HEK293 (cell line): ENCODE results near the gene GNB2.

Experiments used
- CTCF ChIA-PET: fragments of 350-600 bp; formaldehyde crosslinking; extraction: SDS; loops from one replicate; lab custom pipeline; 2021; ENCODE audit warnings: antibody characterized with exemption; lab: Yijun Ruan, JAX
- POLR2A ChIA-PET: fragments of 300-600 bp; formaldehyde crosslinking; extraction: SDS; loops from one replicate; lab custom pipeline; 2020; ENCODE audit warnings: antibody characterized with exemption, inconsistent platforms; lab: Yijun Ruan, JAX
- H3K27ac ChIP-seq: fragments of 200-500 bp; sonication (Bioruptor generic); 2 replicates; pipeline ENCODE4 v1.5.1; 2014; ENCODE audit warnings: low read depth, low read length, control low read depth, inconsistent platforms; ENCODE audit errors: extremely low read depth
- H3K36me3 ChIP-seq, 2 experiments: fragments of 200-500 bp in 1 of 2; sonication (Bioruptor generic) in 1 of 2; 1 replicate in 1 of 2; 2 replicates in 1 of 2; pipeline ENCODE4 v1.5.1; 2014 to 2017; ENCODE audit warnings: inconsistent platforms in 2 of 2, low read length in 2 of 2; ENCODE audit not compliant: control insufficient read depth in 2 of 2, insufficient read depth in 1 of 2
- H3K4me1 ChIP-seq: fragments of 200-500 bp; sonication (Bioruptor generic); 2 replicates; pipeline ENCODE4 v1.5.1; 2014; ENCODE audit warnings: mild to moderate bottlenecking, low read length, inconsistent platforms; ENCODE audit not compliant: control insufficient read depth, insufficient read depth
- H3K4me3 ChIP-seq: 2 replicates; pipeline ENCODE4 v1.5.1; 2011; ENCODE audit warnings: low read depth, mild to moderate bottlenecking, control low read depth, low read length, moderate library complexity
- H3K9me3 ChIP-seq: fragments of 200-500 bp; sonication (Bioruptor generic); 2 replicates; pipeline ENCODE4 v1.5.1; 2014; ENCODE audit warnings: low read depth, low read length, inconsistent platforms; ENCODE audit not compliant: control insufficient read depth, insufficient read depth
- GLI4 ChIP-seq: fragments of 450-650 bp; formaldehyde crosslinking; IDR thresholded peaks from 2 replicates; pipeline ENCODE4 v1.5.1; 2016; ENCODE audit warnings: missing biosample characterization, missing genetic modification characterization
- GLIS1 ChIP-seq: fragments of 450-650 bp; formaldehyde crosslinking; IDR thresholded peaks from 2 replicates; pipeline ENCODE4 v1.5.1; 2016; ENCODE audit warnings: missing biosample characterization, missing genetic modification characterization
- KLF1 ChIP-seq: fragments of 450-650 bp; formaldehyde crosslinking; IDR thresholded peaks from 2 replicates; pipeline ENCODE4 v1.5.1; 2016; ENCODE audit warnings: missing biosample characterization, missing genetic modification characterization
- OSR2 ChIP-seq: fragments of 450-650 bp; formaldehyde crosslinking; IDR thresholded peaks from 2 replicates; pipeline ENCODE4 v1.5.1; 2016; ENCODE audit warnings: missing biosample characterization, missing genetic modification characterization
- PATZ1 ChIP-seq: fragments of 450-650 bp; formaldehyde crosslinking; IDR thresholded peaks from 2 replicates; pipeline ENCODE4 v1.5.1; 2016; ENCODE audit warnings: missing biosample characterization, missing genetic modification characterization
- PRDM1 ChIP-seq: fragments of 450-650 bp; formaldehyde crosslinking; IDR thresholded peaks from 2 replicates; pipeline ENCODE4; 2016; ENCODE audit warnings: missing biosample characterization, missing genetic modification characterization
- PRDM10 ChIP-seq: fragments of 450-650 bp; formaldehyde crosslinking; IDR thresholded peaks from 2 replicates; pipeline ENCODE4 v1.5.1; 2016; ENCODE audit warnings: missing biosample characterization, missing genetic modification characterization
- RBAK ChIP-seq: fragments of 450-650 bp; formaldehyde crosslinking; IDR thresholded peaks from 2 replicates; pipeline ENCODE4 v1.5.1; 2016; ENCODE audit warnings: missing biosample characterization, missing genetic modification characterization
- SP7 ChIP-seq: fragments of 450-650 bp; formaldehyde crosslinking; IDR thresholded peaks from 2 replicates; pipeline ENCODE4 v1.5.1; 2016; ENCODE audit warnings: missing biosample characterization, missing genetic modification characterization
- TCF7L2 ChIP-seq: IDR thresholded peaks from 2 replicates; pipeline ENCODE4 v1.6.1; 2011; ENCODE audit warnings: low read depth, mild to moderate bottlenecking, inconsistent platforms, low read length, moderate library complexity, borderline replicate concordance
- ZBTB44 ChIP-seq: fragments of 450-650 bp; IDR thresholded peaks from 2 replicates; pipeline ENCODE4 v1.5.1; 2018; ENCODE audit warnings: missing biosample characterization, mild to moderate bottlenecking, missing genetic modification characterization
- ZIC2 ChIP-seq: fragments of 450-650 bp; formaldehyde crosslinking; IDR thresholded peaks from 2 replicates; pipeline ENCODE4 v1.5.1; 2016; ENCODE audit warnings: missing biosample characterization, missing genetic modification characterization
- ZNF121 ChIP-seq: fragments of 450-650 bp; formaldehyde crosslinking; IDR thresholded peaks from 2 replicates; pipeline ENCODE4 v1.5.1; 2016; ENCODE audit warnings: missing biosample characterization, missing genetic modification characterization
- ZNF155 ChIP-seq: fragments of 450-650 bp; formaldehyde crosslinking; IDR thresholded peaks from 2 replicates; pipeline ENCODE4 v1.5.1; 2016; ENCODE audit warnings: missing biosample characterization, missing genetic modification characterization
- ZNF18 ChIP-seq: fragments of 450-650 bp; formaldehyde crosslinking; IDR thresholded peaks from 2 replicates; pipeline ENCODE4 v1.5.1; 2016; ENCODE audit warnings: missing biosample characterization, missing genetic modification characterization
- ZNF184 ChIP-seq: fragments of 450-650 bp; IDR thresholded peaks from 2 replicates; pipeline ENCODE4 v1.5.1; 2018; ENCODE audit warnings: missing biosample characterization, mild to moderate bottlenecking, missing genetic modification characterization
- ZNF24 ChIP-seq: fragments of 450-650 bp; formaldehyde crosslinking; IDR thresholded peaks from 2 replicates; pipeline ENCODE4 v1.5.1; 2016; ENCODE audit warnings: missing biosample characterization, missing genetic modification characterization
- ZNF341 ChIP-seq: fragments of 450-650 bp; formaldehyde crosslinking; IDR thresholded peaks from 2 replicates; pipeline ENCODE4; 2016; ENCODE audit warnings: low read depth, missing biosample characterization, missing genetic modification characterization
- ZNF366 ChIP-seq: fragments of 450-650 bp; formaldehyde crosslinking; conservative IDR thresholded peaks from 2 replicates; pipeline ENCODE4 v1.5.1; 2016; ENCODE audit warnings: missing biosample characterization, missing genetic modification characterization
- ZNF514 ChIP-seq: fragments of 450-650 bp; formaldehyde crosslinking; IDR thresholded peaks from 2 replicates; pipeline ENCODE4 v1.5.1; 2016; ENCODE audit warnings: missing biosample characterization, missing genetic modification characterization
- ZNF600 ChIP-seq: fragments of 450-650 bp; formaldehyde crosslinking; IDR thresholded peaks from 2 replicates; pipeline ENCODE4 v1.5.1; 2016; ENCODE audit warnings: missing biosample characterization, missing genetic modification characterization
- ZNF692 ChIP-seq: fragments of 450-650 bp; formaldehyde crosslinking; IDR thresholded peaks from 2 replicates; pipeline ENCODE4 v1.5.1; 2016; ENCODE audit warnings: missing biosample characterization, missing genetic modification characterization
- ZNF701 ChIP-seq: fragments of 450-650 bp; formaldehyde crosslinking; IDR thresholded peaks from 2 replicates; pipeline ENCODE4 v1.5.1; 2016; ENCODE audit warnings: missing biosample characterization, missing genetic modification characterization
- ZNF76 ChIP-seq: fragments of 450-650 bp; formaldehyde crosslinking; IDR thresholded peaks from 2 replicates; pipeline ENCODE4; 2016; ENCODE audit warnings: low read depth, missing biosample characterization, missing genetic modification characterization, borderline replicate concordance
- ZNF776 ChIP-seq: fragments of 450-650 bp; formaldehyde crosslinking; IDR thresholded peaks from 2 replicates; pipeline ENCODE4 v1.5.0; 2017; ENCODE audit warnings: missing biosample characterization, missing genetic modification characterization, borderline replicate concordance
- ZNF843 ChIP-seq: fragments of 450-650 bp; formaldehyde crosslinking; IDR thresholded peaks from 2 replicates; pipeline ENCODE4 v1.5.1; 2016; ENCODE audit warnings: missing biosample characterization, missing genetic modification characterization

The GNB2 gene

GRCh38 chr7:100627238-100627549, 46.3 kb upstream of the GNB2 start:
- Histone ChIP-seq H3K9me3 (no peaks in the 10 kb centered on the region), H3K4me1 (no peaks in the 10 kb centered on the region), H3K4me3 (no peak overlapping the region), H3K36me3 (no peaks in the 10 kb centered on the region), H3K27ac (no peak overlapping the region)
- no peak for TF ChIP-seq SP7
- TF ChIP-seq ZNF366: no peak
- TF ChIP-seq TCF7L2: no peak
- no peak for TF ChIP-seq ZNF776 (tag by site-specific recombination)
- TF ChIP-seq ZNF18 (tag by site-specific recombination): no peak
- no peak for TF ChIP-seq KLF1 (tag by site-specific recombination)
- TF ChIP-seq ZNF701 (tag by site-specific recombination): no peak
- TF ChIP-seq ZNF121 (tag by site-specific recombination): no peak
- no peak for TF ChIP-seq ZNF24 (tag by site-specific recombination)
- no peak for TF ChIP-seq PATZ1 (tag by site-specific recombination)
- no peak for TF ChIP-seq ZBTB44 (tag by site-specific recombination)
- TF ChIP-seq ZNF514 (tag by site-specific recombination): no peak
- no peak for TF ChIP-seq ZIC2 (tag by site-specific recombination)
- TF ChIP-seq ZNF155 (tag by site-specific recombination): no peak
- no peak for TF ChIP-seq GLIS1 (tag by site-specific recombination)
- no peak for TF ChIP-seq ZNF692 (tag by site-specific recombination)
- no peak for TF ChIP-seq RBAK (tag by site-specific recombination)
- TF ChIP-seq ZNF76 (tag by site-specific recombination): no peak
- TF ChIP-seq OSR2 (tag by site-specific recombination): no peak
- ChIA-PET POLR2A (interaction anchor here (2.3 to 4.8 kb wide), 2 partner anchors 15 to 41 kb away, joined by 14 to 28 read pairs; partner anchors contain the start of genes FBXO24, LRCH4 and MOSPD3), CTCF (interaction anchor here (1.5 kb wide), 1 partner anchor 158 kb away, joined by 4 read pairs; no protein-coding TSS in a partner anchor)

- H3K4me1 ChIP-seq: no peaks in the 10 kb centered on the region
- no peak overlapping the region for H3K27ac ChIP-seq
- ChIA-PET POLR2A (interaction anchor here (0.9 to 1.6 kb wide), 3 partner anchors 44 to 45 kb away, joined by 3 to 11 read pairs (median 3); partner anchors contain the start of genes FBXO24, GNB2 and LRCH4), CTCF (interaction anchor here (0.6 to 2.9 kb wide), 14 partner anchors 8 to 223 kb away, joined by 3 to 11 read pairs (median 3); partner anchors contain the start of genes FBXO24, LRCH4, MOSPD3 and SLC12A9)
- no peak overlapping the region for H3K4me3 ChIP-seq
- no peaks in the 10 kb centered on the region for H3K9me3 ChIP-seq
- H3K36me3 ChIP-seq: no peaks in the 10 kb centered on the region
- no peak for TF ChIP-seq ZNF341 (tag by site-specific recombination)
- TF ChIP-seq ZNF600 (tag by site-specific recombination): peak; percentile 46; the same call in 1 of the 2 replicates
- TF ChIP-seq SP7: no peak
- no peak for TF ChIP-seq ZNF184 (tag by site-specific recombination)
- peak; percentile 68; the same call in 1 of the 2 replicates for TF ChIP-seq PRDM10 (tag by site-specific recombination)
- TF ChIP-seq GLI4 (tag by site-specific recombination): no peak
- no peak for TF ChIP-seq ZNF843 (tag by site-specific recombination)
- TF ChIP-seq PRDM1 (tag by site-specific recombination): no peak
Observed at GRCh38 chr7:100629117-100629716, 44.3 kb upstream of the GNB2 start.
